Jurkat, Clone E6-1 (cell line): ENCODE measurements around the gene SEMA4A.
A peak's percentile ranks its signal among the peaks of the same experiment; 100 is the strongest.

Source experiments
- DNase-seq: peaks from one replicate; pipeline ENCODE4 v3.0.0-alpha.2; 2011; ENCODE audit warnings: low read depth, low spot score
- H3K4me3 ChIP-seq: 2 replicates; pipeline ENCODE4 v1.5.1; 2011; ENCODE audit warnings: mild to moderate bottlenecking, low read length, control low read depth, moderate library complexity

Gene SEMA4A

DNA sequence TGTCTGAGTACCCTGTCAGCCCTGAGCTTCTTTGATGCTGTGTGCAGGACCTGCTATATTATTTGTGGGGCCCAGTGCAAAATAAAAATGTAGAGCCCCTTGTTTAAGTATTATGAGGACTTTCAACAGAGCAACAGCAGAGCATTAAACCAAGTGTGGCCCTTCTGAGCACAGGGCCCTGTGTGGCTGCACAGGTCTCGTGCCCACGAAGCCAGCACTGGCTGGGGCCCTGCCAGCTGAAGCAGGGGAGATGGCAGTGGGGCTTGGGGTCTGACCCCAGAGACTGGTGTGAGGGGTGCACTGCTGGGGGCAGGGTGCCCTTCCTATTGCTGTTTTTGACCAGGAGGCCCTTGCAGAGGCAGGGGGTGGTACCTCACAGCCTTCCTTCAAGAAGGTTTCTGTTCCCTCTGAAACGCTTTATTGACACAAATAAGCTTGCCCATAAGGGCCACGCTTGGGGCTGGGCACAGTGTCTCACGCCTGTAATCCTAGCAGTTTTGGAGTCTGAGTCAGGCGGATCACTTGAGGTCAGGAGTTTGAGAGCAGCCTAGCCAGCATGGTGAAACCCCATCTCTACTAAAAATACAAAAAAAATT is 2.2 kb upstream of the SEMA4A start:
- no peak for DNase-seq
- H3K4me3 ChIP-seq: no peak overlapping the region

DNA sequence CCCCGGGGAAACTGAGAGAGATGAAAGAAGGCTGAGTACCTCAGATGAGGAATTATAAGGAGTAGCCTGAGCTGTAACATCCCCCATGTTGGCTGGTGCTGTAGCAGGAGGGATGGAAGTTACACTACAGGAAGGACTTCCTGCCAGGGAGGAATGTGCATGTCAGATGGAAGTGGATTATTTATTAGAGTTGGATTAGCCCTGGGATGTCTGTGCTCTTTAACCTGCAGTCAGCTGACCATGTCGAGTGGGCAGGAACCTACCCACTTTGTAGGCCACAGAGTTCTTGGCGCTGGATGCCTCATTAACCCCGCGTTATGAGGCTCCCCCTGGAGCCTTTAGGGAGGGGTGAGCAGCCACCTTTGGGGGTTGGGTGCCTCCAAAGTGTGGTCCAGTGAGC is 757 bp upstream of the SEMA4A start:
- no peak overlapping the region for H3K4me3 ChIP-seq
- DNase-seq: no peak

DNA sequence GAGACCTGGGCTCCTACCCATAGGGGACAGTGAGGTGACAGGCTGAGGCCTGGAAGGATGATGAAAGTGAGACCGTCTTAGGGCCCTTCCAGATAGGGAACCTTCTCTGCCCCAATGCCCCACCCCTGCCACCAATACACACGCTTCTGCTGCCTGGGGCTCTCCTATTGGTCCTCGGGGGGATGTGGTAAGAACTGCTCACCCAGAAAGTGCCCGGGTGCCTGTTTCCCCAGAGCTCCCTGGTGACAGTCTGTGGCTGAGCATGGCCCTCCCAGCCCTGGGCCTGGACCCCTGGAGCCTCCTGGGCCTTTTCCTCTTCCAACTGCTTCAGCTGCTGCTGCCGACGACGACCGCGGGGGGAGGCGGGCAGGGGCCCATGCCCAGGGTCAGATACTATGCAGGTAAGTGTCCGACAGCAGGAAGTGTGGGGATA is 948 bp downstream of the SEMA4A start:
- peak; percentile 73 for DNase-seq
- H3K4me3 ChIP-seq: peak overlapping the region; percentile 37

DNA sequence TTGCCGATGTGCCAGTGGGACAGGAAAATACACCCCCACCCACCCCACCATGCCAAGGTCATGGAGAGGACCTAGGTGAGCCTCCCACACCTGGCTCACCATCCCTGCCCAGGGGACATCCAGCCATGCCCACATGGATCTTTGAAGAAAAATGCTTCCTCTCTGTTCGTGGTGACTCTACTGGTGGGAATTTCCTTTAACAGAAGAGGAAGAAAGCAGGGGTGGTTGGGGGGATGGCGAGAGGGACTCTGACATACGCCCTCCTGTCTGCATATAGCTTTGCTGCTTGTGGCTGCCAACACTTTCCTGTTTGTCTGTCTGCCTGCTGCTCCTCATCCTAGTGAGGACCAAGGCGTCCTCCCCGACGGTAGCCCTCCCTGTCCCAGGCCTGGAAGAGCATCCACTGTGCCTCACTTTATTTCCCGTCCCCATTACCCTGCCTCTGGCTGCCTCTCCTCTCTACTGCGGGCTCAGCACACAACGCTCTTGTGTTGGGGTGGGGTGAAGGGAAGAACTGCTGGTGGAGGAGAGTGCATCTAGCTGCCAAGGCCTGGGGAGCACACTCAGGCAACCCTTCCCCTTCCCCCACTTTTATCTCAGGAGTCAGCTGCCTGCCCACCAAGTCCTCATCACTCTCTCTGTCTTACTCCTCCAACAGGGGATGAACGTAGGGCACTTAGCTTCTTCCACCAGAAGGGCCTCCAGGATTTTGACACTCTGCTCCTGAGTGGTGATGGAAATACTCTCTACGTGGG is 2.5 kb downstream of the SEMA4A start:
- no peak for DNase-seq

DNA sequence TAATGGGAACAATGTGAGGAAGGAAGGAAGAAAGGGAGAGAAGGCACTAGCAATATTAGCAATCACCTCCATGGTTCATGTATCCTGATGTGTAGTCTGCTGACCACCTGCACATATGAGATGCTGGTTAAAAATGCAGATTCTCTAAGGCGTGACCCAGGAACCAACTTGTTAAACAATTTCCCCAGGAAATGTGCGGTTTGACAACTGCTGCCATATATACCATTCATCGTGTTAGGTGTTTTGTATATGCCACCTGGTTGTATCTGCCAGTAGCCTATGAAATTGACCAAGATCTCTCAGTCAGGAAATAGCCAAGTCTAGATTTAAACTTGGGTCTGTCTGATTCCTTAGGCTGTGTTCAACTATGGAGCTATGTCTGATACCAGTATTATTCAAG is 4.1 kb downstream of the SEMA4A start:
- H3K4me3 ChIP-seq: no peak overlapping the region
- DNase-seq: peak; percentile 84

More for the DNA sequence above, 2.5 kb downstream of the SEMA4A start:
- peak overlapping the region; percentile 28 for H3K4me3 ChIP-seq

DNA sequence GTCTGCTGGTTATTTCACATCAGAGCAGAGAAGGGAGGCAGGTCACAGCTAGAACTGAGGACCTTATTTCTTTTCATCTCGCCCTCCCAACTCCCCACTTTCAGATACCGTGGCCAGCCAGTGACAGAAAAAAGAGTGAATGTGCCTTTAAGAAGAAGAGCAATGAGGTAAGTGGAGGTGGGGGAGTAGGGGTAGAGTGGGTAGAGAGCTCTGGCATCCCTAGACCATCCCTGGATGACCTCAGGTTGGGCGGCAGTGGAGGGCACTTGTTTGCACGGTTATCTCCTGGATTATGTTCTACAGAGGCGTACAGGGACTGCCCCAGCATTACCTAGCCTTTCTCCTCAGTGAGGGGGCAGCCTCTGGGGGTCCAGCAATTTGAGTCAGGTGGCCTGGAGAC is 4.6 kb downstream of the SEMA4A start:
- DNase-seq: no peak
- no peak overlapping the region for H3K4me3 ChIP-seq

DNA sequence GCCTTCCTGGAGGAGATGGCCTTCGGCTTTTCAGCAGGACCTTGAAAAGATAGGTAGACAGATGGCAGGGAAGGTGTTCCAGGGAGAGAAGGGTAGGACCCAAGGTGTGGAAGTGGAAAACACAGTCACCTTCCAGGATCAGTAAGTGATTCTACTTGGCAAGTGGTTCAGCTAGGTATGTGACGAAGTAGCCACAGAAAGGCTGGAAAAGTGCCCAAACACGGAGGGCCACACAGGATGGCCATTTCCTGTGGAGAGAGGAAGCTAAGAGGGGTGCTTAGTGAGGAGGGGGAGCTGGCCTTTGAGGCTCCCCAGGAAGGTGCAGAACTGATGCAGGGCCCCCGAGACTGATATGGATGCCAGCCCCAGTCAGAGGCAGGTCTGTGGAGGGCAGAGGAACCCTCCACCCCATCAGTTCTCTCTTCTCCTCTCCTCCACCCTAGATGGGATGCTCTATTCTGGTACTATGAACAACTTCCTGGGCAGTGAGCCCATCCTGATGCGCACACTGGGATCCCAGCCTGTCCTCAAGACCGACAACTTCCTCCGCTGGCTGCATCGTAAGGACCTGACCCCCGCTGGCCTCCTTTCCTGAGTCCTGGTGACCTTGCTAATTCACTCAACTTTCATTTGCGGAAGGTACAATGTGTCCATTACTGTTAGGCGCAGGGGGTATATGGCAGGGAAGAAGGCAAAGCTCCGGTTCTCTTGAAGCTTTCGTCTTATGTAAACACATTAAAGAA is 6.8 kb downstream of the SEMA4A start:
- H3K4me3 ChIP-seq: no peak overlapping the region
- DNase-seq: no peak

DNA sequence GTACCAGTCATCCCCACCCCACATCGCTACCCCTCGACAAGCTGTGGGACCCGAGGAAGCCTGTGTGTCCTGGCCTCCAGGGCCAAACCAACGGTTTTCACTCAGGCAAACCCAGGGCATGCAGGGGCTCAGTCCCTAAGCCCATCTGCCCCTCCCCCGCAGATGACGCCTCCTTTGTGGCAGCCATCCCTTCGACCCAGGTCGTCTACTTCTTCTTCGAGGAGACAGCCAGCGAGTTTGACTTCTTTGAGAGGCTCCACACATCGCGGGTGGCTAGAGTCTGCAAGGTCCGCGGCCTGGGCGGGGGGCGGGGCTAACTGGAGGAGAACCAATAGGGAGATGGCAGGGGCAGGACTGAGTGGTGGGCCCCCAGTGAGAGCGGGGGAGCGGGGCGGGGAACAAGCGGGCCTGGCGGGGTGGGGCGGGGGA is 7.4 kb downstream of the SEMA4A start:
- no peak for DNase-seq
- H3K4me3 ChIP-seq: no peak overlapping the region

DNA sequence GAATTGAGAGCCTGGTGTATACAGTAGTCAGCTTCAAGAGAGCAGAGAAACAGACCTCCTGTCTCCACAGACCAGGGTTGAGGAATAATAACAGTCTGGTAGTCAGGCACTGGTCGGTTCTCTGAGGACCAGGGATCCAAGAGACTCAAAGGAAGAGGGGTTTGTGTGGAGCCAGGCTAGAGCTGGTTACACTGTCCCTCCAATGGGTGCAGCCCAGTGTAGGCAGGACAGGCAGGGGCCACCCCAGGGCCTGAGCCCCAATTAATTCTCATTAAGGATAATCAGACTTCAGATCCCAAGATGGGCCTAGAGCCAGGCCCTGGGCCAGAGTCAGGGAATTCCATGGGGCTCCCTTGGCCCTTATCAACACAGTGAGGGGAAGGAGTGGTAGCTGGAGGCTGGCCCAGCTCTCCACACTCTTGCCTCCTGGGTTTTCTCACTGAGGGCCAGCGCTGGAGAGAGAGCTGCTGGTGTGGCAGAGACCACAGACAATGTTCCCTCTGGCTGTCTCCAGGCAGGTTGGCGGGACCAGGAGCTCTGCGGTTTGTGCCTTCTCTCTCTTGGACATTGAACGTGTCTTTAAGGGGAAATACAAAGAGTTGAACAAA is 9.1 kb downstream of the SEMA4A start:
- no peak for DNase-seq
- no peak overlapping the region for H3K4me3 ChIP-seq

DNA sequence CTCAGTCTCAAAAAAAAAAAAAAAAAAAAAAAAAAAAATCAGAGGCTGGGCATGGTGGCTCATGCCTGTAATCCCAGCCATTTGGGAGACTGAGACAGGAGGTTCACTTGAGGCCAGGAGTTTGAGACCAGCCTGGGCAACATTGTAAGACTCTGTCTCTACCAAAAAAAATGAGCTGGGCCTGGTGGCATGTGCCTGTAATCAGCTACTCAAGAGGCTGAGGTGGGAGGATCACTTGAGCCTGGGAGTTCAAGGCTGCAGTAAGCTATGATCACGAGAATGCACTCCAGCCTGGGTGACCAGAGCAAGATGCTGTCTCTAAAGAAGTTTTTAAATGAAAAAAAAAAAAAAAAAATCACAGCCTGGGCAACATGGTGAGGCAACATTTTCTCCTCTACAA is 10.3 kb downstream of the SEMA4A start:
- no peak overlapping the region for H3K4me3 ChIP-seq
- no peak for DNase-seq

DNA sequence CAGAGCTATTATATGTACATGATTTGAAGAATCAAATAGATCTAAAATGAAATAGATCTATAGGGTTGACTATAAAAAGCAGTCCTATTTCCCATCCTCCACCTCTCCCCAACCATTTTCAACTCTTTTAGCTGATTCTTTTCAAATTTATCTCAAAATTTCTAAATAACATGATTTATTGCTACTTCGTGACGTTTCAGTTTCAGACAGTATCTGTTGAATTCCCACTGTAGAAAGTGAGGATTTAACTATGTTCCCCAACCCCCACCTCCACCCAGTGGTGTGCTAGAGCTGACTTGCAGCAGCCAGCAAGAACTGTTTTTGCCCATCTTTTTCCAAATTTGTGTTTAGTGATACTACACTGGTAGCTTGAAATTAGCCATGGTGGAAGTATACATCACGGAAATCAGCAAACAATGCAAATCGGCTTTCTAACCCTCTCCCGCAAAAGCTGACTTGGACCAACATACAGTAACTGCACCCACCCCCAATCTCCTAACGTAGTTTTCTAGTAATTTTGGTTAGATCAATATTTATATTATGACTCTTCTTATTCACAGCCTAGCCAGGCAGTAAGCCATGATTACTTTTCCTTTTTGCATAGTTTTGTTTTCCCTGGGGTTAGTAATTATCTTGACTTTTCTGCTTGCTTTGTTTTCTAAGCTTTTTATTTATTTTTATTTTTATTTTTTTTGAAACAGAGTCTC is 10.9 kb downstream of the SEMA4A start:
- no peak overlapping the region for H3K4me3 ChIP-seq
- no peak for DNase-seq

DNA sequence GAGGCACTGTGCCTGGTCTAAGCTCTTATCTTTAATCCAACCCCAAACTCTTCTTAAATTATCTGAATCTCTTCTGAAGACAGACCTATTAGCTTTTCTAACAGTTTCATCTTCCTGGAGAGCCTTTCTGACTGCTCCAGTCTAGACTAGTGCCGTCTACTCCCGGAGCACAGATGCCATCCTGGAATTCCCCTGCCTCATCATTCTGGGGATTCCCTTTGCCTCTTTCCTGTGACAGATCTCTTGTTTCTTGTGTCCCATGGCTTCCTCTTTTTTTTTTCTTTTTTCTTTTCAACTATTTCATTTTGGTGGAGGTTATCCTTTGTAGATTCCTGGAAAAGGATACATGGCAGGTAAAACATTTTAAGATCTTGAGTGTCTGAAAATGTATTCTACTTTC is 11.7 kb downstream of the SEMA4A start:
- H3K4me3 ChIP-seq: no peak overlapping the region
- no peak for DNase-seq

DNA sequence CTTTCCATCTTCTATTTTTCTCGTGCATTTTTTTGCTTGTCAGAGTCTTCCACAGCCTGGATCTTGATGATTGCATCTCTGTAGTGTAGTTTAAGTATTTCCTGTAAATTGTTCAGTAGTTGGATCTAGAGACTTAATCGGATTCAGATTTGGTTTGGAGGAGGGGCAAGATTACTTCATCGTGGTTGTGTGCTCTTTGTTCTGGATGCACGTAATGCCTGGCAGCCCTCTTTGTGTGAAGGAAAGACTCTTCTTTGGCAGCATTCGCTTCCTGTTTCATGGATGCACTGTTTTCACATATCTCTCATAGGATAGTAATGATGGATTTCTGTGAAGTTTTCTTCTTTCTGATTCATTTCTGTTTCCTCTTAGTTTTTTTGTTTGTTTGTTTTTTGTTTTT is 14.2 kb downstream of the SEMA4A start:
- DNase-seq: peak; percentile 66
- no peak overlapping the region for H3K4me3 ChIP-seq

DNA sequence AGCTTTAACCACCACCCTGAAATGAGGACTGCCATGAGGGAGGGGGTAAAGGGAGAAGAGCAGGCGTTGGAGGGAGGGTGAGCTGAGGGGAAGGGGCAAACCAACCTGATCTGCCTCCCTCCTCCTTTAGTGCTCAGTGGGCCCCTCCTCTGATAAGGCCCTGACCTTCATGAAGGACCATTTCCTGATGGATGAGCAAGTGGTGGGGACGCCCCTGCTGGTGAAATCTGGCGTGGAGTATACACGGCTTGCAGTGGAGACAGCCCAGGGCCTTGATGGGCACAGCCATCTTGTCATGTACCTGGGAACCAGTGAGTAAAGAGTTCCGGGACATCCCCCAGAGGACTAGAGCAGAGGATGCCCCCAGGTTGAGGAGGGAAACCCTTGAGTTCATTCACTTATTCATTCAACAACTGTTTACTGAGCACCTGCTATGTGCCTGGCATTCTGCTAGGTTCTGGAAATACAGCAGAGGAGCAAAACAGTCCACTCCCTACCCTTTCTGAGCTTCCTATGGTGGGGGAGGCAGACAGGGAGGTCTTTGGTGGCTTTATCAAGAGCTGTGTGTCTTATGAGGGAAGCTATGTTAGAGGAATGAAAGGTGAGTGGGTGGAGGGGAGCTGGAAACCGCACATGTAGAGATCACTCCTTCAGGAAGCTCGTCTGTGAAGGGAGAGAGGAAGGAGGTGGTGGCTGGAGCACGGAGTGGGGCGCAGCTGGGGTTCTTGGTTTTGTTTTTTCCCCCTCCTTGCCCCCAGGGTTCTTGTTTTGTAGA is 19.5 kb downstream of the SEMA4A start:
- peak overlapping the region; percentile 8; the same call in 1 of the 2 replicates for H3K4me3 ChIP-seq
- DNase-seq: peak; percentile 67

DNA sequence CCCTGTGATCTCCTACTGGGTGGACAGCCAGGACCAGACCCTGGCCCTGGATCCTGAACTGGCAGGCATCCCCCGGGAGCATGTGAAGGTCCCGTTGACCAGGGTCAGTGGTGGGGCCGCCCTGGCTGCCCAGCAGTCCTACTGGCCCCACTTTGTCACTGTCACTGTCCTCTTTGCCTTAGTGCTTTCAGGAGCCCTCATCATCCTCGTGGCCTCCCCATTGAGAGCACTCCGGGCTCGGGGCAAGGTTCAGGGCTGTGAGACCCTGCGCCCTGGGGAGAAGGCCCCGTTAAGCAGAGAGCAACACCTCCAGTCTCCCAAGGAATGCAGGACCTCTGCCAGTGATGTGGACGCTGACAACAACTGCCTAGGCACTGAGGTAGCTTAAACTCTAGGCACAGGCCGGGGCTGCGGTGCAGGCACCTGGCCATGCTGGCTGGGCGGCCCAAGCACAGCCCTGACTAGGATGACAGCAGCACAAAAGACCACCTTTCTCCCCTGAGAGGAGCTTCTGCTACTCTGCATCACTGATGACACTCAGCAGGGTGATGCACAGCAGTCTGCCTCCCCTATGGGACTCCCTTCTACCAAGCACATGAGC is 23.3 kb downstream of the SEMA4A start:
- no peak for DNase-seq
- no peak overlapping the region for H3K4me3 ChIP-seq

DNA sequence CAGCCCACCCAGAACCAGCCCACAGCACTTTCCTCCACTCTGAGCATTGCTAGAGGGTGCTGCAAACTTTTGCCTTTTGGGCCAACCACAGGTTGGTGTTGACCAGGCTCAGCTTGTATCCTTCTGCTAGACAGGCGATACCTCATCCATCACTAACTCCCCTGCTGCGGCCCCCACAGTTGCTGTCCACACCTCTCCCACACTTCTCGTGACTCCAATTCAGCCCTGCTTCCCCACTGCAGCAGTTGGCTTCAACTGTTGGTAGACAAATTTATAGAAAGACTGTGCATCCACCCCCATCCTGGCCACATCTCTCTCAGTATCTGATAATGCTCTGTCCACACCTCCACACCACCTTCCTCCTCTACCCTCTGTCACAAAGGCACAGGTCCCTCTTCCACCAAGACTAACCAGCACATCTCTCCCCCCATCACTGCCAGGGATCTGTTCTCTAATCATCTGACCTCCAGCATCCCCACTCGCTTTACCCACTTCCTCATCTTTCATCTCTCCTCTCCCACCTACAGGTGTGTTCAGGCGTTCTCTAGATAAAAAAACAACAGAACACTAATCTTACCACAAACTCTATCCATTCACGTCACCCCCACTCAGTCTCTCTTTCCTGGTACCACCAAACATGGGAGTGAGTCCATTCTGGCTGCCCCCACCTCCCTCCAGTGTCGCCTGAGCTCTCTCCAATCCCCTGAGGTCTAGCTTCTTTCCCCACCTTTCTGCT is 24.7 kb downstream of the SEMA4A start:
- DNase-seq: peak; percentile 98
- H3K4me3 ChIP-seq: peak overlapping the region; percentile 22

DNA sequence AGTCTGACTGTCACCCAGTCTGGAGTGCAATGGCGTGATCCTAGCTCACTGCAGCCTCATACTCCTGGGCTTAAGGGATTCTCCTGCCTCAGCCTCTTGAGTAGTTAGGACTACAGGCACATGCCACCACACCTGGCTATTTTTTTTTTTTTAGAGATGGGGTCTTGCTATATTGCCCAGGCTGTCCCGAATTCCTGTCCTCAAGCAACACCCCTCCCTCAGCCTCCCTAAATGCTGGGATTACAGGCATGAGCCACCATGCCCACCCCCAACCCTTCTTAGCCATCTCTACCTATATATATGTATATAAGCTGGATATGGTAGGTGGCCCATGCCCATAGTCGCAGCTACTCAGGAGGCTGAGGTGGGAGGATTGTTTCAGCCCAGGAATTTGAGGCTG is 27.1 kb downstream of the SEMA4A start:
- DNase-seq: no peak
- no peak overlapping the region for H3K4me3 ChIP-seq
